NOMO-1 (cell line): ENCODE data around the gene PFDN4.
A peak's percentile ranks its signal among the peaks of the same experiment; 100 is the strongest.

ENCODE experiments used
- DNase-seq, 2 experiments: peaks; one replicate each; lab custom pipeline; 2025; ENCODE audit not compliant: unreplicated experiment in 2 of 2; lab: John Stamatoyannopoulos, UW

Gene PFDN4

GRCh38 chr20:54200487-54201267, 7.2 kb upstream of the PFDN4 start:
- DNase-seq, result no peak

DNA sequence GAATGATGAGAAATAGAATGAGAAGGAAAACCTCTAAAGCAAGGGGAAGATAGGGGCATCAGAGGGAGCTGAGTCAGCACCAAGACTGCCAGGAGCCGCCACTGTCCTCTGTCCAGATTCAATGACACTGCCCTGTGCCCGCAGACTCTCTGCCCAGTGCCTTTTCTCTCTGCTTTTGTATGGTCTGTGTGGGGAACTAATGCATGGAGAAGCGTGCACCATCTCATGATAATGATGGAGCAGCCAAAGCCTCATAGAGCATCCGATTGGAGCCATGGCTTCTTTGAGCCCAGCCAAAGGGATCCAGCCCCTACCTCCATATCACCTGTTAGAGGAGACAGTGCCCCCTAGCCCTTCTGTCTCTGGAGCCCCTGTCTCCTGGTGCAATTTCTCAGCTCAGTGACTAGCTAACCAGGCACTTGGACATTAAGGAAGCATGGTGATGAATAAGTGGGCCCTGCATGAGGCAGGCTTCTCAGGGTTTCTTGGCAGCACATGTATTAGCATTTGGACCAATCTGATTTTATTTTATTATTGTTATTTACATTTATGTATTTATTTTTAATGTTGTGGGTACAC, 6.5 kb upstream of the PFDN4 start:
- DNase-seq, result no peak

- DNase-seq, result peak in 1 of 2 experiments; percentile 53
Measured at GRCh38 chr20:54203281-54203680, 4.6 kb upstream of the PFDN4 start.

- no peak for DNase-seq
Measured at GRCh38 chr20:54204063-54204462, 3.8 kb upstream of the PFDN4 start.

DNA sequence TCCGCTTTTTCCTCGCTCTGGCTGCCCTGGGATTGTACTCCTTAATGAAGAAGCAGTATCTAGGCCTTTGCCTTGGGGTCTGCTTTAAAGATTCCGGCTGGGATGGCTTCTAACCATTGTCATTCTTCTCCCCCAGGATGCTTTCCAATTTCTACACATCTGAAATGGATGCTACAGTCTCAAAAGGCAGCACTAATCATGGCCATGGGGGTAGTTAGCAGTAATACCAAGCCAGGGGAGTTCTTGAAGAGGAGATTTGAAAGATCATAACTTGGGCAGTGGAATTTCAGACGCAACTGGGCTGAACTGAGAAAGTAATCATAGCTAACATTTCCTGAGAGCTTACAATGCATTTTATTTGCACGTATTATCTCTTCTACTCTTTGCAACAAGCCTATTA, 3.4 kb upstream of the PFDN4 start:
- DNase-seq, result no peak

- DNase-seq, result no peak
Measured at GRCh38 chr20:54205450-54205849, 2.4 kb upstream of the PFDN4 start.

DNA sequence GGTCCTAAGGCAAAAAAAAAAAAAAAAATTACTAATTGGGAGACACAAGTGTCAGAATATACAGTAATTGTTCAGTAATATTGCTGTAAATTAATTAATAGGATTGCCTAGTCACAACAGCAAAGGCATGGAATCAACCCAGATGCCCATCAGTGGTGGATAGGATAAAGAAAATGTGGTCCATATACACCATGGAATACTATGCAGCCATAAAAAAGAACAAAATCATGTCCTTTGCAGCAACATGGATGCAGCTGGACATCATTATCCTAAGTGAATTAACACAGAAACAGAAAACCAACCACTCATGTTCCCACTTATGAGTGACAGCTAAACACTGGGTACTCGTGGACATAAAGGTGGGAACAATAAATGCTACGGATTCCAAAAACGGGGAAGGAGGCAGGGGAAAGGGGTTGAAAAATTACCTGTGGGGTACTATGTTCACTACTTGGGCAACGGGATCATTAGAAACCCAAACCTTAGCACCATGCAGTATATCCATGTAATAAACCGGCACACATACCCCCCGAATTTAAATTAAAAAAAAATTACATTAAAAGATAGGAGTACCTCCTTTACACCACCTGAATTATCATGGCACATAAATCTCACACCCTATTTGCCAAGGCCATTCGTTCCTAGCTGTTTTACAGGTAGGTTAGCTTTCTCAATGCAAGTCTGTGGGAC, 689 bp upstream of the PFDN4 start:
- no peak for DNase-seq

- DNase-seq, result no peak
Measured at GRCh38 chr20:54208548-54209176, 775 bp downstream of the PFDN4 start.

- no peak for DNase-seq
Measured at GRCh38 chr20:54209216-54209813, 1.4 kb downstream of the PFDN4 start.

DNA sequence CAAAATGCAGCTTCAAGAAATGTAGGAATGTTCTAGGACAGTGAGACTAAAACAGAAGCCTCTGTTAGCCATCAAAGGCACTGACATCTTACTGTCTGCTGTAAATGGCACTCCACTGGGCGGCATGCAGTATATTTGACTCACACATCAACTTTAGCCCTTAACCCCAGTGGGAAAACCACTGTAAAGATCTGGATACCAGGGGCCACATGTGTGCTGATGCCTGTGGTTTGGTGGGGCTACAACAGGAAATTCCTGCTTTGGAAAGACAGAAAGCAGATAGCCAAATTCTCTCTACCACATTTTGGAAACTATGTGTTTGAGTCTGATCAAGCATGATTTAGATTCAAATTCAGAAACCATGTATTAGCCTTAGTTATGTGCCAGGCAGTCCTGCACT, 4.3 kb downstream of the PFDN4 start:
- no peak for DNase-seq

DNA sequence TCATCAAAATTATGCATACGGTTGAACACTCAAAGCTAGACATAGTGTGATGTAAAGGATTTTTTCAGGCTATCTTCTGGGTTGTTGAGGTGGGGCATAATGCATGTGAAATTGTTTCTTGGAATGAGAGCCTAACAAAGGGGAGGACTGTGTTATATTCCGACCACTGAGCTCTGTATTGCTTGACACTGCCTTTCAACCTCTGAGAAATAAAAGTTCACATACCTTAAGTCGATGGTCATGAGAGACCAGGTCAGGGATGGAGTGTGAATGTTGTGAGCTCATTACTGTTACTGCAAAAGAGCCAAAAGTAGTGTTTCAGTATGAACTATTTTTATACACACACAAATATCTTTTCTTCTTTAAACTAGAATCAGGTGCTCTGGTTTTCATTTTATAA, 5.0 kb downstream of the PFDN4 start:
- DNase-seq, result no peak

DNA sequence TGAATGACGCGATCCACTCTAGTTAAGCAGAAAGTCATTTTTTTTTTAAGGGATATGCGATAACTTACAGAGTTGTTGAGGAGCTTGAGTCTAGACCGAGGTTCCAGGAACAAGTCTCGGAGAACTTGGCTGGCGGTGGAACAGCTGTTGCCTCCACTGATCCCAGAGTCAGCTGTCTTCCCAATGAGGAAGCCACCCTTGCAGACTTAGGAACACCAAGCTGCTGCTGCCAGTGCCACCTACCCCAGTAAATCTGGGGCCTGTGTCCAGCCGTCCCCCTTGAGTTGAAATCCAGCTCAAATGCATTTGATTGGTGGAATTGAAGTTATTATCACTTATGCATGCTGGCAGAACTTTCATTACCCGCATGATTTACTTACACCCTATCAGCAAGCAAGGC, 6.7 kb downstream of the PFDN4 start:
- DNase-seq, result no peak

- no peak for DNase-seq
Measured at GRCh38 chr20:54215157-54215789, 7.4 kb downstream of the PFDN4 start.

- no peak for DNase-seq
Measured at GRCh38 chr20:54217762-54218161, 9.9 kb downstream of the PFDN4 start.

DNA sequence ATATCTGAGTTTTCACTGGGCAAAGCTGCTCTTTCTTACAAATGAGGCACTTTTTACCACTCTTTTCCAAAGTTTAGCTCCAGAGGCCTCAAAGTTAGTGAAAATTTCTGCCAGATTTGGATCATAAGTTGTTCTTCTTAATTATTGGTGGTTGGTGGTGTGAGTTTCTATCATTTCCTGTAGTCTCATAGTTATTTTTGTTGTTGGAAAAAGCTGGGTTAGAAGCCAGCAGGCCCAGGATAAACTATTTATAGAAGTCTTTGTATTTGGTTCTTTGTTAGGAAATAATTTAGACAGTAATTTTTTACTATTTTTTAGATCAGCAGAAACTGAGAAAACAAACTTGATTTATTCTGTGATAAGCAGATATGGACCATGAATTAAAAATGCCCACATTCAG, 10.6 kb downstream of the PFDN4 start:
- DNase-seq, result no peak

- DNase-seq, result peak in 1 of 2 experiments; percentile 9
Measured at GRCh38 chr20:54219751-54220426, 12.0 kb downstream of the PFDN4 start.

- DNase-seq, result no peak
Measured at GRCh38 chr20:54220722-54221121, 12.8 kb downstream of the PFDN4 start.

DNA sequence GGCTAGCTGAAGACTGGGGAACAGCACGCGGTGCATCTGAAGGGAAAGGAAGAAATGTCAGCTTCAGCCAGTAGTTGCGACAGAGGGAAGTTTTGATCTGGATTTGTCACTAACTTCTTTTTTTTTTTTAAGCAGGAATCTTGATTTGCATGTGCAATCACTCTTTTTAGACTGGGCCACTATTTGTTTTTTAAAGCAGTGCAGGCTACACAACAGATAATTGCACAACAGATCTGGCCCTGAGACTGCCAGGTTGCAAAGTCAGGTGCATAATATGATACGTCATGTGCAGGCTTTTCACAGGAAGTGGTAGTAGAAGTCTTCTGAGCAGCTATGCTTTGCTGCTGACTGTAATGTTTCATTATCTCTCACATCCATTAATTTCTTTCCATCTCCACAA, 13.5 kb downstream of the PFDN4 start:
- DNase-seq, result peak in 1 of 2 experiments; percentile 26

DNA sequence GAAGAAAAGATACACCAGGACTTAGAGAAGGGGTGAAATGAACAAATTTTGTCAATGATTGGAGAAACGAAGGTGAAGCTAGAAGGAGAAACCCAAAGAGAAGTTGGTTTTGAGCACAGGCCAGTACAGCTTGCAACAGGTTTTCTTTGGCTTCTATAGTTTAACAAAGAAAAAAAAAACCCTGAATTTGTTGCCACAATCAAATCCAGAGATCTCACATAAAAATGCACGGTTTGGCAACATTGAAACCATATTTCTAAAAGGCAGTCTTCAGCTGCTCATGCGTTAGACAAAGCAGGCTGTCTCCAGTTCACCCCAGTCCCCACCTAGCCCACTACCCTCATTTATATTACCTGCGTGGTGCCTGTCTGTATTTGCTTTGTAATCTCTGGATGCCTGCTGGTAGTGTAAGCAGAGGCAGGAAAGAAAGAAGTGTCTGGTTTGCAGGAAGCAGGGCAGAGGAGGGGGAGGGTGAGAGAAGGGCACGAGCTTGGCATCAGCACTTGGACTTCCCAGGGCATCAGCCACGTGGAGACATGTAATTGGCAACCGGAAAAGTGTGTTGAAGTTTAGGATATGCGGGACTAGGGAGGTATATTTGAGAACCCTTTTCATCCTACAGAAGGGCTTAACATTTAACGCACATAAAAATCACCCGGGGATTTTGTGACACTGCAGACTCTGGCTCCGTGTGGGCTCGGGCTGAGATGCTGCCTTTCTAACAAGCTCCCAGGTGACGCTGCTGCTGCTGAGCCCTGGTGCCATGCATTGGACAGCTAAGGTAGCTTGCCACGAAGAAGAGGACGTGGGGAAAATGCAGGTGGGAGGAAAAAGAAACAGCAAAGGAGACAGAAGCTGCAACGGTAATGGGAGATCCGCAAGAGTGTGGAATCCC, 14.4 kb downstream of the PFDN4 start:
- no peak for DNase-seq
